ENCODE results near the gene PPIE.

DNA sequence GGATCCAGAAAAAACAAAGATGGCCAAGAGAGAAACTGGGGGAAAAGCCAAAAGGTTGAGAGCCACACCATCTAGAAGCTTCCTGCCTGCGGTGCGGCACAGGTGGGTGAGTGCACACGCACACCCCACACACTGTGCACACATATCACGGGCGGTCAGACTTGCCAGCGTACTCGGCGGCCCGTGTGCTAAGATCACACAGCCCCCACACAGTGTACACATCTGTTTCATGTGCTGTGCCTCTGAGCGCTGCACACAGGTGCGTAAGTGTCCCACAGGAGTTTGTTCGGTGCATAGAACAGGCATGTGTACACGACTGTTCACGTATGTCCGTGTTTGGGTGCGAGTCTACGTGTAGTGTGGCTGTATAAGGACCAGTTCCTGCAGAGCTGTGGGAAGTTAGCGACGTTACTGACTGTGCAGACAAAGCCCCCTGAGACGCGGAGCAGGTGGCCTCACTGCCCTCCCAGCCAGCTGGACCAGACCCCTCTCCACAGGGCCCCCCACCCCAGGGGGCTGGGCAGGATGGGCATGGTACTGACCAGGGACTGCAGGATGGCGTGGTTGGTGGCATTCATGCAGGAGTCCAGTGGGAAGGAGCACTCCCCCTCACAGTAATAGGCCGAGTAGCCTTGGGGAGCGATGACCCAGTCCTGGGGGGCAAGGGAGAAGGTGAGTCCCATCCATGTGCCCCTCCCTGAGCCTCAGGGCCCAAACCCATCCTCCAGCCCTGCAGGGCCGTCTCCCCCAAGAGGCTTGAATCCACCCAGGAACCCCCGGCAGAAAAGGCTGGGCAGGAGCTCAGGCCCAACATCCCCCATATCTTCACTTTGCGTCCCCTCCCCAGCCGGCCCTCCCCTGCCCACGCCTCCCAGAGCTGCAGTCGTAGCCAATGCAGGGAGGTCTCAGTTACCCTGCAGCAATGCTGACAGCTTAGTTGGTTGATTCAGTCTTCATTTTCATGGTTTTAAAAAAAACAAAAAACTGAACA is 24.2 kb downstream of the PPIE start:
- TF ChIP-seq CTCF (IDR thresholded peaks at IDR 0.05; ENCODE audit: control extremely low read depth in 1 of 3, insufficient read depth in 1 of 3, low read depth in 1 of 3, low read length in 3 of 3) = no peak
- no peak for TF ChIP-seq POLR2AphosphoS5 (IDR thresholded peaks at IDR 0.05; ENCODE audit: low read depth, low read length)
- no peak for TF ChIP-seq KDM1A (IDR thresholded peaks at IDR 0.05; ENCODE audit: borderline replicate concordance, low read length)
